Measurements from ENCODE around the gene BIN1.

DNA sequence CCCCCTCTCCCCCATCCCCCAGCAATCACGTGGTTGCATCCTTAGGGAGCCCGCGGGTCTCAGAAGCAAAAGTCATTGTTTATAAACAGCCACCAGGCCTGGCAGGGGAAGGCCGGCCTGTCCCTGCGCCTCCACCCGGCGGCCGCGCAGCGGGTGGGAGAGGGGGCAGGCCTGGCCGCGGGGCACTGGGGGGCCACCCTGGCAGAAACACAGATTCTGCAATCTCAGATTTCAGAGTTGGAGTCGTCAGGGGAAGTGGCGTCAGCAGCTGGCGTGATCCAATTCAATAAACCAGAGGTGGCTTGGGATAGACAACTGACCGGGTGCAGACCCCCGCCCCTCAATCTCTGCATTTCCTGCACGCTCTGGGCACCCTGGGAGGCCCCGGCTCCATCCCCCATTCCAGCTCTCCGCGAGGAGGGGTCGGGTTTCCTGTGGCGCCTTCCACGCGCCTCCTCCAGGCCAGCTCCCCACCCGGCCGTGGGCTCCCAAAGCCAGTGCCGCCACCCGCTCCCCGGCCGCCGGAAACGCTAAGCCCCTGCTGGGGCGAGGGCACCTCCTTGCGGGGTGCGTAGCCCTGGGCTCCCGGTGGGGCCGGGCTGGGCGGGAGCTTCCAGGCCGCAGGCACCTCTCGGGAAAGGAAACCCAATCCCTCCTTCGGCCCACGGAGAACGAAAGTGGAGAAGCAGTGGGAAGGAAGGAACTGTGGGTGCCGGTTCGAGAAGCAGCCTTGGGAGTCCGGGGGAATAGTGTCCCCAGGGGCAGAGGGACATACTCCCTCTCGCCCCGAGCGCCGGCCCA lies 1.1 kb downstream of the BIN1 start:
- TF ChIP-seq, protein P1, sequence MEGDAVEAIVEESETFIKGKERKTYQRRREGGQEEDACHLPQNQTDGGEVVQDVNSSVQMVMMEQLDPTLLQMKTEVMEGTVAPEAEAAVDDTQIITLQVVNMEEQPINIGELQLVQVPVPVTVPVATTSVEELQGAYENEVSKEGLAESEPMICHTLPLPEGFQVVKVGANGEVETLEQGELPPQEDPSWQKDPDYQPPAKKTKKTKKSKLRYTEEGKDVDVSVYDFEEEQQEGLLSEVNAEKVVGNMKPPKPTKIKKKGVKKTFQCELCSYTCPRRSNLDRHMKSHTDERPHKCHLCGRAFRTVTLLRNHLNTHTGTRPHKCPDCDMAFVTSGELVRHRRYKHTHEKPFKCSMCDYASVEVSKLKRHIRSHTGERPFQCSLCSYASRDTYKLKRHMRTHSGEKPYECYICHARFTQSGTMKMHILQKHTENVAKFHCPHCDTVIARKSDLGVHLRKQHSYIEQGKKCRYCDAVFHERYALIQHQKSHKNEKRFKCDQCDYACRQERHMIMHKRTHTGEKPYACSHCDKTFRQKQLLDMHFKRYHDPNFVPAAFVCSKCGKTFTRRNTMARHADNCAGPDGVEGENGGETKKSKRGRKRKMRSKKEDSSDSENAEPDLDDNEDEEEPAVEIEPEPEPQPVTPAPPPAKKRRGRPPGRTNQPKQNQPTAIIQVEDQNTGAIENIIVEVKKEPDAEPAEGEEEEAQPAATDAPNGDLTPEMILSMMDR (IDR thresholded peaks at IDR 0.05; ENCODE audit: borderline replicate concordance, extremely low read depth, low read length, poor library complexity, severe bottlenecking), result no peak
- no peak for TF ChIP-seq EZH2 (IDR thresholded peaks at IDR 0.05; ENCODE audit: borderline replicate concordance, low read depth, low read length, severe bottlenecking)

Measured in DND-41 (cell line).